PC-3 (cell line): ENCODE results near the gene SNX20. TPM values are rescaled to one million over a fixed set of nuclear protein-coding genes. Genes with fewer than 3 reads are reported as not detected.

Experiments used
- ATAC-seq: fragments of 200-7000 bp; cut with Tn5 transposase; 2 replicates; pipeline ENCODE4 v1.9.1; 2020; ENCODE audit warnings: mild to moderate bottlenecking, moderate library complexity
- BruUV-seq: library from RNA; stranded (reverse); fragments of 400-500 nt; replicated peaks from 2 replicates; lab custom pipeline; 2021; lab: Mats Ljungman, UMichigan
- CTCF ChIA-PET: fragments of 300-600 bp; sonication (Branson Sonifier 250); formaldehyde crosslinking; loops from one replicate; lab custom pipeline; 2022; ENCODE audit warnings: antibody characterized with exemption; lab: Charles Lee
- POLR2A ChIA-PET: fragments of 300-600 bp; sonication (Branson Sonifier 250); formaldehyde crosslinking; loops from one replicate; lab custom pipeline; 2022; ENCODE audit warnings: antibody characterized with exemption; ENCODE audit not compliant: unreplicated experiment; lab: Charles Lee
- DNase-seq: peaks from one replicate; pipeline ENCODE4 v3.0.0-alpha.2; 2015
- H2AFZ ChIP-seq: fragments of 300-600 bp; sonication (generic); 2 replicates; pipeline ENCODE4 v1.6.0; 2016; ENCODE audit warnings: antibody characterized with exemption, low read length
- H3F3A ChIP-seq: fragments of 300-600 bp; sonication (generic); one replicate; pipeline ENCODE4 v1.6.0; 2017; ENCODE audit warnings: antibody characterized with exemption, low read length, control low read depth, mild to moderate bottlenecking; ENCODE audit not compliant: unreplicated experiment
- H3K27ac ChIP-seq: fragments of 300-600 bp; sonication (generic); 2 replicates; pipeline ENCODE4 v1.5.1; 2016; ENCODE audit warnings: mild to moderate bottlenecking, low read length
- H3K27me3 ChIP-seq: fragments of 300-600 bp; sonication (generic); 2 replicates; pipeline ENCODE4 v1.6.1; 2016; ENCODE audit warnings: low read length, mixed read lengths
- H3K36me3 ChIP-seq: fragments of 300-600 bp; sonication (generic); 2 replicates; pipeline ENCODE4 v1.6.1; 2016; ENCODE audit warnings: low read depth, mixed run types, low read length, mixed read lengths
- H3K4me1 ChIP-seq: fragments of 300-600 bp; sonication (generic); 2 replicates; pipeline ENCODE4 v1.5.1; 2016; ENCODE audit warnings: low read length; ENCODE audit not compliant: insufficient read depth
- H3K4me2 ChIP-seq: fragments of 300-600 bp; sonication (generic); 2 replicates; pipeline ENCODE4 v1.6.0; 2016; ENCODE audit warnings: low read length
- H3K4me3 ChIP-seq: fragments of 300-600 bp; sonication (generic); 2 replicates; pipeline ENCODE4 v1.5.1; 2016; ENCODE audit warnings: mild to moderate bottlenecking, low read length, mixed read lengths
- H3K79me2 ChIP-seq: fragments of 300-600 bp; sonication (generic); 2 replicates; pipeline ENCODE4 v1.6.1; 2017; ENCODE audit warnings: low read length, mixed read lengths
- H3K9ac ChIP-seq: fragments of 300-600 bp; sonication (generic); 2 replicates; pipeline ENCODE4 v1.6.0; 2016; ENCODE audit warnings: mild to moderate bottlenecking, low read length
- H3K9me2 ChIP-seq: fragments of 300-600 bp; sonication (generic); replicated peaks from 2 replicates; pipeline ENCODE4 v1.6.1; 2016; ENCODE audit warnings: mixed run types, low read length, mixed read lengths
- H3K9me3 ChIP-seq: fragments of 300-600 bp; sonication (generic); 2 replicates; pipeline ENCODE4 v1.6.1; 2016; ENCODE audit warnings: low read length, mixed read lengths
- H4K20me1 ChIP-seq: fragments of 300-600 bp; sonication (generic); 2 replicates; pipeline ENCODE4 v1.6.1; 2016; ENCODE audit warnings: low read length, mixed read lengths
- CTCF ChIP-seq: fragments of 300-600 bp; sonication (generic); conservative IDR thresholded peaks from 2 replicates; pipeline ENCODE4 v1.5.1; 2017; ENCODE audit warnings: antibody characterized with exemption, low read depth, mild to moderate bottlenecking, low read length
- EZH2 ChIP-seq: fragments of 300-600 bp; sonication (generic); IDR thresholded peaks from one replicate; pipeline ENCODE4 v1.6.1; 2017; ENCODE audit warnings: antibody characterized with exemption, mild to moderate bottlenecking, low read length; ENCODE audit not compliant: unreplicated experiment
- EZH2phosphoT487 ChIP-seq: fragments of 300-600 bp; sonication (generic); IDR thresholded peaks from 2 replicates; pipeline ENCODE4 v1.6.1; 2018; ENCODE audit warnings: mild to moderate bottlenecking, antibody characterized with exemption, low read length, borderline replicate concordance
- intact Hi-C: fragments of 100-400 bp; cut with micrococcal nuclease; formaldehyde crosslinking; loops from 2 replicates; pipeline ENCODE4 v1.9.0; 2023
- total RNA-seq: library from RNA; depleted of rRNA; stranded (reverse); fragments of >200 nt; gene quantifications from 2 replicates; pipeline ENCODE4 v1.2.3, GENCODE V29; 2014

Gene SNX20
- total RNA-seq, 1 experiment from 2014 or later: not detected

- no peak overlapping the region for H3K9ac ChIP-seq
- no peaks in the 10 kb centered on the region for H3K27me3 ChIP-seq
- CTCF ChIA-PET: no interaction called here
- BruUV-seq: no TSS peak
- intact Hi-C loops: no loop called here
- H3K36me3 ChIP-seq: no peaks in the 10 kb centered on the region
- no peaks in the 10 kb centered on the region for H3K9me2 ChIP-seq
- no peaks in the 10 kb centered on the region for H3K79me2 ChIP-seq
- no peak overlapping the region for H2AFZ ChIP-seq
- no peak overlapping the region for H3K27ac ChIP-seq
- H3K4me2 ChIP-seq: no peak overlapping the region
- POLR2A ChIA-PET: no interaction called here
- DNase-seq: no peak
- H3K4me3 ChIP-seq: no peak overlapping the region
- H4K20me1 ChIP-seq: no peaks in the 10 kb centered on the region
- no peaks in the 10 kb centered on the region for H3F3A ChIP-seq
- TF ChIP-seq CTCF: no peak
- TF ChIP-seq EZH2phosphoT487: no peak
- no peak for TF ChIP-seq EZH2
- H3K9me3 ChIP-seq: 0 out of 2 replicates have a peak, but pooled peaks cover 3% of the 10 kb centered on the region
- ATAC-seq: no peak
- H3K4me1 ChIP-seq: no peaks in the 10 kb centered on the region
Measured at GRCh38 chr16:50704245-50704644, 23.1 kb upstream of the SNX20 start.

- no peak for ATAC-seq
- POLR2A ChIA-PET: no interaction called here
Measured at GRCh38 chr16:50702725-50703124, 21.6 kb upstream of the SNX20 start.

More at GRCh38 chr16:50702725-50703124, 21.6 kb upstream of the SNX20 start:
- Histone ChIP-seq H3K36me3 (no peaks in the 10 kb centered on the region), H4K20me1 (no peaks in the 10 kb centered on the region), H3K9ac (no peak overlapping the region), H3K9me2 (no peaks in the 10 kb centered on the region), H3K9me3 (0 out of 2 replicates have a peak, but pooled peaks cover 3% of the 10 kb centered on the region), H3K27ac (no peak overlapping the region), H2AFZ (no peak overlapping the region), H3K4me2 (no peak overlapping the region), H3K4me3 (no peak overlapping the region), H3F3A (no peaks in the 10 kb centered on the region), H3K79me2 (no peaks in the 10 kb centered on the region), H3K27me3 (no peaks in the 10 kb centered on the region), H3K4me1 (no peaks in the 10 kb centered on the region)
- CTCF ChIA-PET: no interaction called here
- TF ChIP-seq EZH2: no peak
- TF ChIP-seq EZH2phosphoT487: no peak
- TF ChIP-seq CTCF: no peak
- no peak for DNase-seq
- no TSS peak for BruUV-seq
- intact Hi-C loops: no loop called here
